Ectodermal cell (in vitro differentiated cells): Measurements from ENCODE around the gene COL13A1.

Source experiments
- H3K27ac ChIP-seq: 2 replicates; pipeline ENCODE4 v1.7.0; 2013; ENCODE audit warnings: mild to moderate bottlenecking, low read depth, low read length; ENCODE audit not compliant: insufficient read depth, poor library complexity, severe bottlenecking
- H3K27me3 ChIP-seq: 2 replicates; pipeline ENCODE4 v1.7.0; 2013; ENCODE audit warnings: mild to moderate bottlenecking, low read length; ENCODE audit not compliant: insufficient read depth, control insufficient read depth, poor library complexity, severe bottlenecking
- H3K36me3 ChIP-seq: one replicate; pipeline ENCODE4 v1.7.0; 2013; ENCODE audit warnings: low read length; ENCODE audit not compliant: control insufficient read depth, insufficient read depth
- H3K4me1 ChIP-seq: one replicate; pipeline ENCODE4 v1.7.0; 2013; ENCODE audit warnings: low read length; ENCODE audit not compliant: control insufficient read depth, insufficient read depth
- H3K4me3 ChIP-seq: 2 replicates; pipeline ENCODE4 v1.7.0; 2013; ENCODE audit warnings: low read depth, low read length, control low read depth; ENCODE audit not compliant: insufficient read depth
- H3K9me3 ChIP-seq: 2 replicates; pipeline ENCODE4 v1.7.0; 2013; ENCODE audit warnings: mild to moderate bottlenecking, low read length, moderate library complexity; ENCODE audit not compliant: control insufficient read depth
- WGBS, 2 experiments: methylation state at CpG; one replicate each; pipeline ENCODE4 v1.1.7; 2013; ENCODE audit warnings: missing lambda C conversion rate in 2 of 2; 5-methylcytosine and 5-hydroxymethylcytosine counted together

The COL13A1 gene

DNA sequence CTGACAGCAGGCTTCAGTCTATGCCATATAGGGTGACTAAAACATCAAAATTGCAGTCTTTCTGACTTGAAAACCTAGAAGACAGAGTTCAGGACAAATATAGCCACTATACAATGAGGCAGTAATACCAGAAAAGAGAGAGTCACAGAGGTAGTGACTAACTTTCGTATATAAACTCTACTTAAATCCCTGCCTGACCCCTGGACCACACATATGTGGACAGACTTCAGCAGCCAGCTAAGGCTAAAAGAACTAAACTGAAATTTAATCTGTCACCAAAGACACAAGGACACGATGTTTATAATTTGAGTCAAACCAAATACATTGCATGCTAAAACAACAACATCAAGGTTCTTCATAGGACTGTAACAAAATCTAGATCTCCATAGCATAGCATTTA lies 186.4 kb downstream of the COL13A1 start:
- no peak overlapping the region for H3K27ac ChIP-seq
- H3K36me3 ChIP-seq = no peaks in the 10 kb centered on the region
- no peaks in the 10 kb centered on the region for H3K9me3 ChIP-seq
- H3K4me1 ChIP-seq = no peaks in the 10 kb centered on the region
- WGBS, 2 experiments = 83 to 89% methylated on average over 2 of the region's 2 CpGs
- H3K4me3 ChIP-seq = no peak overlapping the region
- H3K27me3 ChIP-seq = no peaks in the 10 kb centered on the region

DNA sequence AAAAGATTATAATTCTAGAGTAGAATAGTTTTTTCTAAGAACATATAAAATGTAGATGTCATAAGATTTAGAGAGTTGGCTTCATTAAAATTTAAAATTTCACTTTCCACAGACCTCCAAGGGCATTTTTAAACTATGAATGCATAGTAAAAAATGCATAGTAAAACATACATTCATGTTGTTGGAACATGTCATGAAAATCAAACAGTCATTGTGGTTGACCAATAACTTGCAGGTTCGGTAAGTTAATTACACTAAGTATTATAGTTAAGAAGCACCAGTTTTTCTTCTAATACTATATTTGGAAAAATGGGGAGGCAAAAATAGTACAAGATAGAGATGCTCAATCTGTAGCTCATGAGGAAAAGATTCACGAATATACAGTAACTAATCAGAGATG lies 189.4 kb downstream of the COL13A1 start:
- Histone ChIP-seq H3K27ac (no peak overlapping the region), H3K9me3 (no peaks in the 10 kb centered on the region), H3K4me3 (no peak overlapping the region), H3K36me3 (no peaks in the 10 kb centered on the region), H3K27me3 (no peaks in the 10 kb centered on the region), H3K4me1 (no peaks in the 10 kb centered on the region)
- WGBS, 2 experiments = 87 to 91% methylated on average over 1 to 2 of the region's 2 CpGs

DNA sequence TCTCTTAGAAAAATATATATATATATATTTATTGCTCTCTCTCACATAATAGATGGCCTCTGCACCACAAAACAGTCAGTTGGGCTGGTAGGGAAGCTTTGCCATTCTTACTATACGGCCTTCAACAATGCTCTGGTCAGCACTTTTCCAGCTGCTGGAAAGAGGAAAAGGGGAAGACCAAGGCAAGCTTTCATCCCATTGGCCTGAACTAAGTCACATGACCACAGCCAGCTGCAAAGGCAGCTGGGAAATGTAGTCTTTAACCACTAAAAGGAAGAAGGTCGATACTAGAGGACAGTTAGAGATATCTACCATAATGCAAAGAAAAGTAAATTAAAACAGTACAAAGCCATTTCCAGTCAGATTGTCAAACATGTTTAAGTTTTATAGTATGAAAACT lies 192.6 kb downstream of the COL13A1 start:
- no peak overlapping the region for H3K27ac ChIP-seq
- WGBS, 2 experiments = 81 to 92% methylated on average over 1 of the region's 2 CpGs
- H3K4me1 ChIP-seq = no peaks in the 10 kb centered on the region
- no peak overlapping the region for H3K4me3 ChIP-seq
- no peaks in the 10 kb centered on the region for H3K9me3 ChIP-seq
- no peaks in the 10 kb centered on the region for H3K36me3 ChIP-seq
- no peaks in the 10 kb centered on the region for H3K27me3 ChIP-seq

GRCh38 chr10:69996611-69997010 lies 194.9 kb downstream of the COL13A1 start:
- Histone ChIP-seq H3K27ac (no peak overlapping the region), H3K9me3 (no peaks in the 10 kb centered on the region), H3K4me1 (no peaks in the 10 kb centered on the region), H3K4me3 (no peak overlapping the region), H3K27me3 (no peaks in the 10 kb centered on the region), H3K36me3 (no peaks in the 10 kb centered on the region)
- WGBS, 2 experiments = 93 to 95% methylated on average over 2 of the region's 2 CpGs

DNA sequence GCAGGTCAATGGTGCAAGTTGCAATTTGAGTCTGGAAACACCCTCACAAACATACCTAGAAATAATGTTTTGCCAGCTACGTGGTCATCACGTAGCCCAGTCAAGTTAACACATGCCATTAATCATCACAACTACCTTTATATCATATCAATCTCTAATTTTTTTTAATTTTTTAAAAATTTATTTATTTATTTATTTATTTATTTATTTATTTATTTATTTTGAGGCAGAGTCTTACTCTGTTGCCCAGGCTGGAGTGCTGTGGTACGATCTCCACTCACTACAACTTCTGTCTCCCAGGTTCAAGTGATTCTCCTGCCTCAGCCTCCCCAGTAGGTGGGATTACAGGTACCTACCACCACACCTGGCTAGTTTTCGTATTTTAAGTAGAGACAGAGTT lies 198.6 kb downstream of the COL13A1 start:
- no peak overlapping the region for H3K4me3 ChIP-seq
- no peak overlapping the region for H3K27ac ChIP-seq
- H3K27me3 ChIP-seq = no peaks in the 10 kb centered on the region
- 93% methylated on average over 4 of the region's 4 CpGs for WGBS, 2 experiments
- no peaks in the 10 kb centered on the region for H3K9me3 ChIP-seq
- no peaks in the 10 kb centered on the region for H3K4me1 ChIP-seq
- no peaks in the 10 kb centered on the region for H3K36me3 ChIP-seq

GRCh38 chr10:70007116-70007820 lies 205.6 kb downstream of the COL13A1 start:
- Histone ChIP-seq H3K4me3 (no peak overlapping the region), H3K36me3 (no peaks in the 10 kb centered on the region), H3K4me1 (no peaks in the 10 kb centered on the region), H3K27me3 (no peaks in the 10 kb centered on the region), H3K9me3 (no peaks in the 10 kb centered on the region), H3K27ac (no peak overlapping the region)
- WGBS, 2 experiments = 89 to 96% methylated on average over 9 of the region's 9 CpGs
